MM.1S (cell line): ENCODE measurements around the gene FEZF1.

Experiments used
- DNase-seq: peaks from one replicate; pipeline ENCODE4 v3.0.0-alpha.2; 2015
- H2AFZ ChIP-seq: fragments of 300-600 bp; sonication (generic); 2 replicates; pipeline ENCODE4 v1.6.0; 2016; ENCODE audit warnings: antibody characterized with exemption, low read length
- H3F3A ChIP-seq: fragments of 300-600 bp; sonication (generic); 2 replicates; pipeline ENCODE4 v1.6.1; 2016; ENCODE audit warnings: mild to moderate bottlenecking, antibody characterized with exemption, low read length, moderate library complexity, mixed read lengths; ENCODE audit not compliant: insufficient read depth
- H3K27ac ChIP-seq: fragments of 300-600 bp; sonication (generic); 2 replicates; pipeline ENCODE4 v1.5.1; 2016; ENCODE audit warnings: mild to moderate bottlenecking, low read length
- H3K27me3 ChIP-seq: fragments of 300-600 bp; sonication (generic); replicated peaks from 2 replicates; pipeline ENCODE4 v1.6.0; 2016; ENCODE audit warnings: low read length; ENCODE audit not compliant: insufficient read depth
- H3K36me3 ChIP-seq: fragments of 300-600 bp; sonication (generic); replicated peaks from 2 replicates; pipeline ENCODE4 v1.6.1; 2016; ENCODE audit warnings: mild to moderate bottlenecking, low read length, mixed read lengths; ENCODE audit not compliant: insufficient read depth
- H3K4me1 ChIP-seq: fragments of 300-600 bp; sonication (generic); 2 replicates; pipeline ENCODE4 v1.6.1; 2016; ENCODE audit warnings: low read length, mixed read lengths
- H3K4me2 ChIP-seq: fragments of 300-600 bp; sonication (generic); 2 replicates; pipeline ENCODE4 v1.6.0; 2016; ENCODE audit warnings: low read depth, low read length
- H3K4me3 ChIP-seq: fragments of 300-600 bp; sonication (generic); 2 replicates; pipeline ENCODE4 v1.5.1; 2016; ENCODE audit warnings: low read length, mixed read lengths
- H3K79me2 ChIP-seq: fragments of 300-600 bp; sonication (generic); 2 replicates; pipeline ENCODE4 v1.6.1; 2016; ENCODE audit warnings: mixed run types, low read length, mixed read lengths
- H3K9ac ChIP-seq: fragments of 300-600 bp; sonication (generic); 2 replicates; pipeline ENCODE4 v1.6.1; 2016; ENCODE audit warnings: low read length, mixed read lengths
- H3K9me2 ChIP-seq: fragments of 300-600 bp; sonication (generic); replicated peaks from 2 replicates; pipeline ENCODE4 v1.6.1; 2016; ENCODE audit warnings: mild to moderate bottlenecking, low read length, mixed read lengths; ENCODE audit not compliant: insufficient read depth
- H3K9me3 ChIP-seq: fragments of 300-600 bp; sonication (generic); replicated peaks from 2 replicates; pipeline ENCODE4 v1.6.1; 2016; ENCODE audit warnings: mild to moderate bottlenecking, low read length, mixed read lengths; ENCODE audit not compliant: insufficient read depth
- H4K20me1 ChIP-seq: fragments of 300-600 bp; sonication (generic); 2 replicates; pipeline ENCODE4 v1.6.1; 2016; ENCODE audit warnings: mild to moderate bottlenecking, low read length, moderate library complexity, mixed read lengths; ENCODE audit not compliant: insufficient read depth
- CTCF ChIP-seq: fragments of 300-600 bp; sonication (generic); IDR thresholded peaks from 2 replicates; pipeline ENCODE4 v1.5.1; 2016; ENCODE audit warnings: antibody characterized with exemption, low read length, mixed read lengths
- EZH2 ChIP-seq: fragments of 300-600 bp; sonication (generic); optimal IDR thresholded peaks from 2 replicates; pipeline ENCODE3; 2017; ENCODE audit warnings: low read depth, mild to moderate bottlenecking, antibody characterized with exemption, low read length, mixed read lengths
- EZH2phosphoT487 ChIP-seq: fragments of 300-600 bp; sonication (generic); IDR thresholded peaks from 2 replicates; pipeline ENCODE4 v1.6.1; 2018; ENCODE audit warnings: antibody characterized with exemption, low read length

The FEZF1 gene

GRCh38 chr7:122273117-122273516 lies 31.4 kb downstream of the FEZF1 start:
- H4K20me1 ChIP-seq, result no peaks in the 10 kb centered on the region
- H3K4me1 ChIP-seq, result peaks cover 33% of the 10 kb centered on the region
- no peaks in the 10 kb centered on the region for H3K27me3 ChIP-seq
- no peaks in the 10 kb centered on the region for H3K9me3 ChIP-seq
- no peak for TF ChIP-seq EZH2phosphoT487
- TF ChIP-seq EZH2, result no peak
- TF ChIP-seq CTCF, result no peak
- H3K79me2 ChIP-seq, result no peaks in the 10 kb centered on the region
- peaks cover 24% of the 10 kb centered on the region for H3F3A ChIP-seq
- peak overlapping the region; percentile 24 for H3K4me3 ChIP-seq
- peak overlapping the region; percentile 20; the same call in 1 of the 2 replicates for H3K9ac ChIP-seq
- peak overlapping the region; percentile 71 for H3K27ac ChIP-seq
- peak overlapping the region; percentile 68 for H3K4me2 ChIP-seq
- peak overlapping the region; percentile 47; the same call in 1 of the 2 replicates for H2AFZ ChIP-seq
- H3K9me2 ChIP-seq, result no peaks in the 10 kb centered on the region
- peak; percentile 85 for DNase-seq
- H3K36me3 ChIP-seq, result no peaks in the 10 kb centered on the region

- no peak overlapping the region for H2AFZ ChIP-seq
Measured at GRCh38 chr7:122269241-122269640, 35.3 kb downstream of the FEZF1 start.

GRCh38 chr7:122268101-122268500 lies 36.4 kb downstream of the FEZF1 start:
- H3K79me2 ChIP-seq, result no peaks in the 10 kb centered on the region
- no peaks in the 10 kb centered on the region for H3K27me3 ChIP-seq
- no peaks in the 10 kb centered on the region for H4K20me1 ChIP-seq
- H2AFZ ChIP-seq, result no peak overlapping the region
- peaks cover 22% of the 10 kb centered on the region for H3K4me1 ChIP-seq
- no peak for TF ChIP-seq CTCF
- TF ChIP-seq EZH2, result no peak
- TF ChIP-seq EZH2phosphoT487, result no peak
- H3F3A ChIP-seq, result peaks cover 17% of the 10 kb centered on the region
- no peak for DNase-seq
- no peaks in the 10 kb centered on the region for H3K36me3 ChIP-seq
- H3K4me2 ChIP-seq, result no peak overlapping the region
- H3K27ac ChIP-seq, result no peak overlapping the region
- H3K9ac ChIP-seq, result no peak overlapping the region
- H3K9me2 ChIP-seq, result no peaks in the 10 kb centered on the region
- H3K9me3 ChIP-seq, result no peaks in the 10 kb centered on the region
- H3K4me3 ChIP-seq, result no peak overlapping the region

More at GRCh38 chr7:122269241-122269640, 35.3 kb downstream of the FEZF1 start:
- Histone ChIP-seq H3F3A (peaks cover 24% of the 10 kb centered on the region), H3K27ac (no peak overlapping the region), H3K4me1 (peaks cover 33% of the 10 kb centered on the region), H3K9ac (no peak overlapping the region), H3K4me3 (no peak overlapping the region), H3K9me2 (no peaks in the 10 kb centered on the region), H3K79me2 (no peaks in the 10 kb centered on the region), H3K9me3 (no peaks in the 10 kb centered on the region), H4K20me1 (no peaks in the 10 kb centered on the region), H3K36me3 (no peaks in the 10 kb centered on the region), H3K4me2 (no peak overlapping the region), H3K27me3 (no peaks in the 10 kb centered on the region)
- TF ChIP-seq EZH2 (no peak), CTCF (no peak), EZH2phosphoT487 (no peak)
- DNase-seq, result no peak
